Adipose tissue (tissue), 3 donors: ENCODE results near the gene DUSP1. TPM values are rescaled to one million over a fixed set of nuclear protein-coding genes. Genes with fewer than 3 reads are reported as not detected.
A peak's percentile ranks its signal among the peaks of the same experiment; 100 is the strongest.
"Not testable (repeated sequence)": the region's sequence is repeated elsewhere in the genome, so short reads cannot be mapped to it uniquely, and the experiment has no call there.

Source experiments
- H3K27ac ChIP-seq: one replicate; pipeline ENCODE4 v1.5.1; 2013; ENCODE audit warnings: low read depth, low read length
- whole genome bisulfite sequencing, 3 donors: extraction: QIAGEN DNeasy Blood & Tissue Kit; methylation state at CpG; one replicate each; pipeline ENCODE4 v1.1.7; 2013; 5-methylcytosine and 5-hydroxymethylcytosine counted together
- polyA plus RNA-seq, 3 donors: library from polyadenylated mRNA; stranded (reverse); fragments of 200-250 nt; gene quantifications; one replicate each; pipeline ENCODE4 v1.2.3, GENCODE V29; 2013
- donor health status: healthy with polysubstance abuse.
- donor health status: Bipolar disorder and iron deficiency.
- donor health status: healthy.

Gene DUSP1, protein sequence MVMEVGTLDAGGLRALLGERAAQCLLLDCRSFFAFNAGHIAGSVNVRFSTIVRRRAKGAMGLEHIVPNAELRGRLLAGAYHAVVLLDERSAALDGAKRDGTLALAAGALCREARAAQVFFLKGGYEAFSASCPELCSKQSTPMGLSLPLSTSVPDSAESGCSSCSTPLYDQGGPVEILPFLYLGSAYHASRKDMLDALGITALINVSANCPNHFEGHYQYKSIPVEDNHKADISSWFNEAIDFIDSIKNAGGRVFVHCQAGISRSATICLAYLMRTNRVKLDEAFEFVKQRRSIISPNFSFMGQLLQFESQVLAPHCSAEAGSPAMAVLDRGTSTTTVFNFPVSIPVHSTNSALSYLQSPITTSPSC
- 1,000 to 10,000 TPM in 1 of 3 donors, 100 to 1,000 TPM in 2; 163 to 1,279 (median 758) TPM for polyA plus RNA-seq

DNA sequence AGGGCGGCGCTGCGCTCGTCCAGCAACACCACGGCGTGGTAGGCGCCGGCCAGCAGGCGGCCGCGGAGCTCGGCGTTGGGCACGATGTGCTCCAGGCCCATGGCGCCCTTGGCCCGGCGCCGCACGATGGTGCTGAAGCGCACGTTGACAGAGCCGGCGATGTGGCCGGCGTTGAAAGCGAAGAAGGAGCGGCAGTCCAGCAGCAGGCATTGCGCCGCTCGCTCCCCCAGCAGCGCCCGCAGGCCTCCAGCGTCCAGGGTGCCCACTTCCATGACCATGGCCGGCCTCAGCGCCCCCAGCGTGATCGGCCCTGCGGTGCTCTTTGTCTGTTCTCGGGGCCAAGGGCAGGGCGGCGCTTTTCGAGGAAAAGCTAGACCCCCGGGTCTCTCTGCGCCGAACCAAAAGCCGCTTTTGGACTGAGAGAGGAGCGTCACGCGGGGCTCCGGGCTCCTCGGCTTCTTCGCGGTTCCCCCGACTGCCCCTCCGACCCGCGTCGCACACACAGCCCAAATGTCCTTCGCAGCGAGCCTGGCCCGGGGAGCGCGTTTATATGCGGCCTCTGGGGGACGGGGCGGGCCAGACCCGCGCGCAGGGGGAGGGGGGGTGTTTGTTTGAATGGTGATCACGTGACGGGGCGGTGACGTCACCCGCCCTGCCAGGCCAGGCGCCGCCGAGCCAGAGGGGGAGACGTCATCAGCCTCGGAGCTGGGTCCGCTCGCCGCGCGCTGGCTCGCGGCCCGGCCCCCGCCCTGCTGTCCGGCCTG is at the start of gene DUSP1:
DUSP1 (minus strand) TSS at position 521 of the 764 bp plus-strand sequence; CDS start at position 278, 243 bp downstream.
- 0 to 1% (median 0%) methylated on average over 74 to 89 of the region's 89 CpGs for WGBS, 3 donors
- H3K27ac ChIP-seq: peak within 1 kb of the TSS; percentile 100

DNA sequence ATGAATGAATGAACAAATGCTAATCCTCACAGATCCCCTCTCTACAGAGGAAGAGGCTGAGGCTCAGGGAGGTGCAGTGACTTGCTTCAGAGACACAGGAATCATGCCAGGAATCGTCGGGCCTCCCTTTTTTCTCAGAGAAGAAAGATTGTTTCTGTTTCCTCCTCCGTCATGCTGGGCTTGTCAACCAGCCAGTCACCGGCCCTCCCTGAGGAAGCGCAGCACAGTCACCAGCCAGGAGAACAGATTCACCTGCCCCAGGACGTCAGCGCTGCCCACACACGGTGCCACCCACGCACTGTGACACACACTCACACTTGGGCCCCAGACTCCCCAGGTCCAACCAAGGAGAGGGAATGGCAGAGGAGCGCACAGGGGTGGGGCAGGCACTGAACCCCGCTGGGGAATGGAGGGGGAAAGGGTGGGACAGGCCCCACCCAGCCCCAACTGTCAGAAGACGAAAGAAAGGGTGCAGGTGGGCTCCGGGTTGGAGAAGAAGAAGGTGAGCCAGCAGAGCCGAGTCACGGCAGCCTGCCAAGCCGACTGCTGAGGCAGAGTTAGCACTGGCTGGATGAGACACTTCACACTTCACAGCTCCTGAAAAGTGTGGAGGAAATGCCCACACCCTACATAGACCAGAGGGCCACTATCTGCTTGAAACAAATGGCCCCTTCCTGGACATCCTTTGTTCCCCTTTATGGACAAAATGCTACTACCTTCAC is 49.2 kb upstream of the DUSP1 start:
- WGBS, 3 donors: 41 to 52% (median 42%) methylated on average over 16 of the region's 16 CpGs
- no peak overlapping the region for H3K27ac ChIP-seq

DNA sequence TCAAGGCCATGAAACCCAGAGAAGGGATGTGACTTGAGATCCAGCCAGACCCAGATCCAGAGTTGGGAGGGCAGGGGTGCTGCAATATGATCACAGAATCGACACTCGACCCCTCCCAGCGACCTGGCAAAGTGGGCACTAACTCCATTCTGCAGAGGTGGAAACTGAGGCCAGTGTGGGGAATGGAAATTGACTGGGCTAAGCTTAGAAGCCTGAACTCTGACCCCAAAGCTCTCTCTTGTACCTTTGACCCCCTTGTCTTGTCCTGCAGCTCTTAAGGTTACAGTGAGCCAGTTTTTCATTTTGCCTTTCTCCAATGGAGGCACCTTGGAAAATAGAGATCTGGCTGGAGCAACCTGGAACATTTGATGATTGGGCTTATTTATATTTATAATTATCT is 48.6 kb upstream of the DUSP1 start:
- no peak overlapping the region for H3K27ac ChIP-seq
- 83 to 92% (median 86%) methylated on average over 3 of the region's 3 CpGs for WGBS, 3 donors

DNA sequence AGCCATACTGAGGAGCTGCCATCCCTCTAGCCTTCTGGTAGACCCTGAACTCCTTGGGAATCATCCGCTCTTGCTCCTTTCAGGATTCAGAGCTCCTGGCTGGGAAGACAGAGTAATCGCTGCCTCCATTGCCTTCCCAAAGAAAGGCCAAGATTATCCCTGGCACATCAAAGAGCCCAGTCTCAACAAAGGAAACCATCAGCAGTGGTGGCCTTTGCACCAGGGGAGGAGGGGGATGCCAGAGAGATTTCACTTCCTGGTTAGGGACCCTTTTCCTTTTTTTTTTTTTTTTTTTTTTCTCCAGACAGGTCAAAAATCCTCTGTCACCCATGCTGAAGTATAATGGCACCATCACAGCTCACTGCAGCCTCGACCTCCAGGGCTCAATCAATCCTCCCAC is 47.1 kb upstream of the DUSP1 start:
- no peak overlapping the region for H3K27ac ChIP-seq
- WGBS, 3 donors: 92 to 97% (median 95%) methylated on average over 3 of the region's 3 CpGs

DNA sequence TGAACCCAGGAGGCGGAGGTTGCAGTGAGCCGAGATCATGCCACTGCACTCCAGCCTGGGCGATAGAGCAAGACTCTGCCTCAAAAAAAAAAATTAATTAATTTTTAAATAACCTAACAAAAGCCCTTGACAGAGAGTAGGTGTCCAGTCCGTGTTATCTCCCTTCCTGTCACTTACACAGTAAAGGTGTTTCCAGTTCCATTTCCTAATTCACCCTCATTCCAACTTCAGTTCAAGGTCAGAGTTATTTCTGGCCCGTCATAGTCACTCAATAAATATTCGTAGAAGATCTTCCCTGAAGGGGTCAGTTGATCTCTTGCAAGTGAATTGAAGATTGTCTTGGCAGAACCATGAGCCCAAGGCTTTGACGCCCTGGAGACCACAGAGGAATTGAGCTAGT is 46.7 kb upstream of the DUSP1 start:
- 62 to 79% (median 74%) methylated on average over 6 to 7 of the region's 7 CpGs for WGBS, 3 donors
- H3K27ac ChIP-seq: no peak overlapping the region

DNA sequence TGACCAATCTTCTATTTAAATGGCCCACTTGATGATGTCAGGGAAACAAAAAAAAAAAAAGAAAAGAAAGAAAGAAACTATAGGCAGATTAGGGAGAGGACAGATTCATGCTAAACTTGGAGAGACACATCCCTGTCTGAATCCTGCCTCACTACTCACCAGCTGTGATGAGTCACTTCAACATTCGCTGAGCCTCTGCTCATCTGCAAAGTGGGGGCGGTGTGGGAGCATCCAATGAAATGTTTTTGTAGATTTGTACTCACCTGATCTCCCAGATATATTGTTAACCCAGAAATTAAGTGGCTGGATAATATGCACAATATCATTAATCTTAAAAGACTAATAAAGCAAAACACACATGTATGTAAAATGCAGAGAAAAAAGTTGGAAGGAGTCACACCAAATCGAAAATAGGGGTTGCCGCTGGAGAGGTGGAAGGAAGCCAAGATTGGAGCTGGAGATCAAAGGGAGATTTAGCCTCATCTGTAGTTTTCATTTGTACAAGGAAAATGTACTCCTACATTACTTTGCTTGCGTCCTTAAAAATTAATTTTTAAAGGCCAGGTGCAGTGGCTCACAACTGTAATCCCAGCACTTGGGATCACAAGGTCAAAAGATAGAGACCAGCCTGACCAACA is 46.0 kb upstream of the DUSP1 start:
- no peak overlapping the region for H3K27ac ChIP-seq
- 54 to 58% (median 58%) methylated on average over 5 of the region's 5 CpGs for WGBS, 3 donors

DNA sequence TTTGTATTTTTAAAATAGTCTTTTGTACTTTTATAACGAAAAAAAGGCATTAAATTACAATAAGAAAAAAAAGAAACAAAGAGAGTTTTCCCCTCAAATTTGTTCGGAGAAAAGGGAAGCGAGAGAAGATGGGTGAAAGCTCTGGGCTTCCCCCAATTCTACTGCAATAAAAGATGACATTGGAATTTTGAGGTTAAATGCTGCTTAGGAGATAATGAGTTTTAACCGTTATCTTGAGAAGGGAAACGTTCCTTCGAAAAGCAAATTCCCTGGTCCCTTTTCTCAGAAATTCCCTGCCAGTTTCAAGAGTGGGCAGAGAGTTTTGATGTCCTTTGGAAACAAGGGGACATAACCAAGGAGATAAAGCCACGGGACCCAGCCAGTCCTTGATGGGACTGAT is 44.6 kb upstream of the DUSP1 start:
- no peak overlapping the region for H3K27ac ChIP-seq
- 73 to 85% (median 81%) methylated on average over 7 of the region's 7 CpGs for WGBS, 3 donors

DNA sequence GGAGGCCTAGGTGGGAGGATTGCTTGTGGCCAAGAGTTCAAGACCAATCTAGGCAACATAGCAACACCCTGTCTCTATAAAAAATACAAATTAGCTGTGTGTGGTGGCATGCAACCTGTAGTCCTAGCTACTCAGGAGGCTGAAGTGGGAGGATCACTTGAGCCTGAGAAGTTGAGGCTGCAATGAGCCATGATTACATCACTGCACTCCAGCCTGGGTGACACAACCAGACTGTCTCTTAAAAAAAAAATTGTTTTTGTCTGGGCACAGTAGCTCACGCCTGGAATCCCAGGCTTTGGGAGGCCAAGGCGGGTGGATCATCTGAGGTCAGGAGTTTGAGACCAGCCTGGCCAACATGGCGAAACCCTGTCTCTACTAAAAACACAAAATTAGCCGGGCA is 40.0 kb upstream of the DUSP1 start:
- not testable (repeated sequence) for H3K27ac ChIP-seq
- 93 to 98% (median 95%) methylated on average over 4 of the region's 4 CpGs for WGBS, 3 donors

DNA sequence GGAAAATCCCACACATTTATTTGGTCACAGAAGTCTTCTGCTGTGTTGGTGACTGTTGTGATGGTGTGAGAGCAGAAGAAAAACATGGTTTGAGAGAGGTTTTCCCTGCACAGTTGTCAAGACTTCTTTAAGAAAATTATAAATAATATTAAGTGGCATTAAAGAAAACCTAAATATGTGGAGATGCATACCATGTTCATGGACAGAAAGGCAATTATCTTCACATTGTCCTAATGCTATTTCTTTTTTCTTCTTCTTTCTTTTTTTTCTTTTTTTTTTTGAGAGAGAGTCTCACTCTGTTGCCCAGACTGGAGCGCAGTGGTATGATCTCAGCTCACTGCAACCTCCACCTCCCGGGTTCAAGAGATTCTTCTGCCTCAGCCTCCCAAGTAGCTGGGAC is 38.8 kb upstream of the DUSP1 start:
- H3K27ac ChIP-seq: no peak overlapping the region
- 95 to 97% (median 96%) methylated on average over 2 of the region's 2 CpGs for WGBS, 3 donors

DNA sequence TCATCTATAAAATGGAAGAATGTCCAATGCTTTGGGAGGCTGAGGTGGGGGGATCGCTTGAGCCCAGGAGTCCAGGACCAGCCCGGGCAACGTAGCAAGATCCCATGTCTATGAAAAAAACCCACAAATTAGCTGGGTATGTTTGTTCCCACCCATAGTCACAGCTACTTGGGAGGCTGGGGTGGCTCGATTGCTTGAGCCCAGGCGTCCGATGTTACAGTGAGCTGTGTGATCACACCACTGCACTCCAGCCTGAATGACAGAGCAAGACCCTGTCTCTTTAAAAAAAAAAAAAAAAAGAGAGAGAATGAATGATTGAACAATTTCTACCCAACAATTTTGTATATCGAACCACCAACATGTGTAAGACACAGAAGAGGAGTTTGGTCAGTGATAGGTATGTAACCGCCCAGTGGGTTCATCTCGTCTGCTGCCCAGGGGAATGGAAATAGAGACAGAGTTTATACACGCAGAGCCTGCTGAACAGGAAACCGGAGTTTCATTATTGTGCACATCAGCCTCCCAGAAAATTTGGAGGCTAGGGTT is 36.8 kb upstream of the DUSP1 start:
- WGBS, 3 donors: 83 to 93% (median 88%) methylated on average over 11 of the region's 11 CpGs
- no peak overlapping the region for H3K27ac ChIP-seq

DNA sequence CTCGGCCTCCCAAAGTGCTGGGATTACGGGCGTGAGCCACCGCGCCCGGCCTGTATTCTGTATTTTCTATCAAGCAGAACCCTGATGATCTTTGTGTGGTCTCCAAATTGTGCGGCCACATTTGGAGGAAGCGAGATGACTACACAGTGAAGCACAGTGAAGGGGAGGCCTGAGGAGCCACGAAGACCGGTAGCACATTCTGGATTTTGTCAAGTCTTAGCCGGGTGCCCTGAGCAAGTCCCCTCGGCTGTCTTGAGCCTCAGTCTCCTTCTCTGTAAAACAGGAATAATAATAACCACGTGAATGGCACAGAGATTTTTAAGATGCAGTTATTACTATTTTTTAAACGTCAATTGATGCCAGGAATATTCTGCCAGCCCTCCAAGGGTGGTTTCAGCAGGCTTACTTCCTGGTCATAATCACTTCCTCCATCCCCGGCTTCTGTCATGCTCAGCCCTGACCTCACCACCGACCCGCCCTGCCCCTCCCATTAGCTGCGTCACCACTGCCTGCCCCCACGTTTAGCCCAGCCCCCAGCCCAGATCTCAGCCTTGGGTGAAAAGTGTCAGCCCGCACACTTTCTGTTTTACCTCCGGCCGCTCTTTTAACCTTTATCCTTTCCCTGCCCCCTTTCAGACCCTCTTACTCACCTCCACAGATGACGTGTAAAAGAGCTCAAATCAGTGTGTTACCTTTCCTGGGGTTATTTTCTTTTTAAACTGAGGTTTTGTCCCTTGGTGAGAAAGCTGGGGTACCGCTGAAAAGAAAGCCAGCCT is 36.1 kb upstream of the DUSP1 start:
- peak overlapping the region; percentile 38 for H3K27ac ChIP-seq
- 48 to 52% (median 49%) methylated on average over 23 to 24 of the region's 24 CpGs for WGBS, 3 donors

DNA sequence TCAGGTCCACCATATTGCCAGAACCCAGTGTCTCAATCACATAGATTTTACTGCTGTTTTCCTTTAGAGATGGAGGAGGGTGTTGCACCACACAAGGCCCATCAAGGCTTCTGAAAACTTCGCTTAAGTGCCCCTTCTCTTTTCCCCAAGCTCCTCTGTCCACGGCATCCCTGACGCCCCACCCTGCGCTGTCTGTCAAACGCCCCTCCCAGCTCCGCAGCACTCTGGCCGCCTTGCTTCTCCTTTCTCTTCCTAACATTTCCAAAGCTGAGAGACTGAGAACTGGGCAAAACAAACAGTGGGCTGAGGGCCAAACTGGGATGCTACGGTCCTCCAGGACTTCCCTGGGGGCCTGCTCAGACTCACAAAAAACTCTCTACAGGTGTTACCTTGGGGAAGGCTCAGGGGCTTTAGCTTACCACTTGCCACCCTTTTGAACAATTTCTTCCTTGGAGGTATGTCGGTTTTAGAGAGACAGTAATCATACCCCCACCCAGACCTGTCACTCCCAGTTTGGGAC is 34.8 kb upstream of the DUSP1 start:
- WGBS, 3 donors: 87 to 89% (median 87%) methylated on average over 9 of the region's 9 CpGs
- H3K27ac ChIP-seq: no peak overlapping the region

DNA sequence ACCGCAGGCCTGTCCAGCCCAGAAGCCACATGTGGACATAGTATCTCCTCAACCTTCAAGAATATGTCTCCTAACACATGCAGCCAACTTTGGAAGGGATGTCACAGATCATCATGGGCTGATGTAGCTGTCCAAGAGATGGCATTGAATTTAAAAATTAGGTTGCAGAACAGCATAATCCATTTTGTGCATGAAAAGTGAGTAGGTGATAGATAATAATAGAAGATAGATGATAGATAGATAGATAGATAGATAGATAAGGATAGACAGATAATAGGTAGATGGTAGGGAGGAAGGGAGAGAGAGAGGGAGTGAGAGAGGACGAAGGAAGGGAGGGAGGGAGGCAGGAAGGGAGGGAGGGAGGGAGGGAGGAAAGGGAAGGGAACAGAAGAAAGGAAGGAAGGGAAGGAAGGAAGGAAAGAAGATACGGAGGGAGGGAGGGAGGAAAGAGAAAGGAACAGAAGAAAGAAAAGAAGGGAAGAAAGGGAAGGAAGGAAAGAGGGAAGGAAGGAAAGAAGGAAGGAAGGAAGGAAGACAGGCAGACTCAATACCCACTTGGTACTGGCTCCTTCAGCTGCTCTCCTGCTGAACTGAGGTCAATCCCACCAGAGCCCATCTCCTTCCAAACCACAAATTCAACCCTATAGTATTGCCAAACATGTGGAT is 34.2 kb upstream of the DUSP1 start:
- H3K27ac ChIP-seq: no peak overlapping the region
- WGBS, 3 donors: 63 to 78% (median 73%) methylated on average over 3 of the region's 3 CpGs

DNA sequence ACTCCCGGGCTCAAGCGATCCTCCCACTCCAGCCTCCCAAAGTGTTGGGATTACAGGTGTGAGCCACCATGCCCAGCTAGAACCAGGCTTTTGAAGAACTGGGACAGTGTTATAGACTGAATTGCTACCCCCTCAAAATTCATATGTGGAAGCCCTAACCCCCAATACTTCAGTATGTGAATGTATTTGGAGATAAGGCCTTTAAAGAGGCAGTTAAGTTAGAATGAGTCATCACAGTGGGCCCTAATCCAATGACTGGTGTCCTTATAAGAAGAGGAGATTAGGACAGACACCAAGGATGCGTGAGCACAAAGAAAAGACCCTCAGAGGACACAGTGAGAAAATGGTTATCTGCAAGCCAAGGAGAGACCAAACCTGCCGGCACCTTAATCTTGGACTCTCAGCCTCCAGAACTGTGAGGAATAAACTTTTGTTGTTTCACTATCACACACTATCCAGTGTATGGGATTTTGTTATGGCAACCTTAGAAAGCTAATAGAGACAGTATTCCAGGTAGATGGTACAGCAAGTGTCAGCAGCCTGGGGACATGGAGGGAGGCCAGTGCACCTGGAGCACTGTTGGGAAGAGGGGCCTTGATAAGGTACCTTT is 31.7 kb upstream of the DUSP1 start:
- 88 to 90% (median 88%) methylated on average over 4 of the region's 4 CpGs for WGBS, 3 donors

DNA sequence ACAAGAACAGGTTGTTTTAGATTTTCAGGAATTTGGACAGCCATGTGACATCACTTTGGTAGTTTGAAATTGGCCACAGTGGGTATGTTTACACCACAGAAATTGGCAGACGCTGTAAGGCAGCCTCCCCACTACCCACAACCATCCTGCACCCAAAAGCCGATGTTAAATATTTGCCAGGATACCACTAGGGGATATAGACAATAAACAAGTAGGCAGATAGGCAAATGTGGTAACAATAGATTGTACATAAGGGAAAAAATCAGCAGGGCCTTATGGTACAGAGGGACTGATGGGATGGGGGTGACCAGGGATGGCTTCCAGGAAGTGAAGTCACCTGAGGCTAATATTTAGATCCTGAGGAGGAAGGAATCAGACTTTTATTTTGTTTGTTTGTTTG is 31.1 kb upstream of the DUSP1 start:
- 84 to 98% (median 91%) methylated on average over 2 of the region's 2 CpGs for WGBS, 3 donors
- H3K27ac ChIP-seq: no peak overlapping the region

More for the DNA sequence above, 31.7 kb upstream of the DUSP1 start:
- no peak overlapping the region for H3K27ac ChIP-seq

DNA sequence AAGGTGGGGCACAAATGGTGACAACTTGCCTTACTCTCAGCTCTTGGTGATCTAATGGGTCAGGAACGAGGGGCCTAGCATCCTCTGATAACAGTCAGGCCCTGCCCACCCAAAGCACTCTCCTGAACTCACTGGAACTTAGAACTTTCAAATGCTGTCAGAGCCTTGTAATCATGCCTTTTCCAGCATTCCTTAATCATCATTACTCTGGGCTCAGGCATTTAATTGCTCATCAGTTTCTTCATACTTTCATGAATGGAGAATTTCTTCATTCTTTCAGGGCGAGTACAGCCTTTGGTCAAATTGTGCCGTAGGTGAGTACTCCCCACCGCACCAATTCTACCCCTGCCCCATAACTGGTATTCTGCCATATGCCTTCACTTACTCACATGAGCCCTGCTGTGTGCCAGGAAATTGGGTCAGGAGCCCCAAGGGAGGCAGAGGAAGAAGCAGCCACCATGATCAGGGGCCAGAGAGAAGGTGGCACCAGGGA is 30.2 kb upstream of the DUSP1 start:
- H3K27ac ChIP-seq: no peak overlapping the region
- WGBS, 3 donors: 60 to 80% (median 60%) methylated on average over 4 of the region's 4 CpGs
